ENCODE data around the gene DNAI1. TPM values are rescaled to one million over a fixed set of nuclear protein-coding genes. Genes with fewer than 3 reads are reported as not detected.

The DNAI1 gene
- polyA plus RNA-seq, 2 of the 4 experiments (the other 2 are of a cell fraction) = 0.27 to 0.40 TPM

DNA sequence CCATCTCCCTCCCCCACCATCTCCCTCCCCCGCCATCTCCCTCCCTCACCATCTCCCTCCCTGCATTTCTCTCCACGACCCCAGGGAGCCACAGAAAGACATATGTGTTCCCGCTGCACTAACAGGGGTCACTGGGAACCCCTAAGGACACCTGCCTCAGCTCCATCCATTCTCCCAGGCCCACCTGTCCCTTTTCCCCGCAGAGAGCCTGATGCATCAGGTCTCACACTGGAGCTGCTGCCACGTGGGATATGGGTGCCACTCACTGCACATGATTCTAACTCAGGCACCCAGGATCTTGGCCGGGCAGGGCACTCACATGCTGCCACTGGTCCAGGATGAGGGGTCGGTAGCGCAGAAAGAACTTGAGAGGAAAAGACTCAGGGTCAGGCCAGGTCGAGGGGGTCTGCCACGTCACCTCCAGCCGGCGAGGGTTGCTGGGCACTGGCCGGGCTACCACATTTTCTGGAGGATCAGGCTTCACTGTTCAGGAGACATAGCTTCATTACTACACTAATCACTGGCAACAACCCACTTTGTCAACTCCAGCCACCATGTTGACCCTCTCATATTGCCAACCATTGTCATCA is 97.4 kb downstream of the DNAI1 start:
- 53% methylated on average over 12 of the region's 13 CpGs for WGBS (ENCODE audit: missing lambda C conversion rate)
- DNase-seq (ENCODE audit: low read depth in 1 of 2, low spot score in 1 of 2) (no peak), FAIRE-seq (no peak), ATAC-seq (no peak)
- Histone ChIP-seq H3K4me3 (no peak overlapping the region), H3K9me3 (no peaks in the 10 kb centered on the region), H3K27ac (no peak overlapping the region), H3K4me1 (peaks cover 11% of the 10 kb centered on the region), H3K4me2 (no peak overlapping the region)
- POLR2A ChIA-PET = no interaction called here
- TF ChIP-seq, protein P1, sequence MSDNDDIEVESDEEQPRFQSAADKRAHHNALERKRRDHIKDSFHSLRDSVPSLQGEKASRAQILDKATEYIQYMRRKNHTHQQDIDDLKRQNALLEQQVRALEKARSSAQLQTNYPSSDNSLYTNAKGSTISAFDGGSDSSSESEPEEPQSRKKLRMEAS (IDR thresholded peaks at IDR 0.05) = no peak
- TF ChIP-seq JUN (IDR thresholded peaks at IDR 0.05) = no peak
- TF ChIP-seq, protein P2, sequence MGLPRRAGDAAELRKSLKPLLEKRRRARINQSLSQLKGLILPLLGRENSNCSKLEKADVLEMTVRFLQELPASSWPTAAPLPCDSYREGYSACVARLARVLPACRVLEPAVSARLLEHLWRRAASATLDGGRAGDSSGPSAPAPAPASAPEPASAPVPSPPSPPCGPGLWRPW (IDR thresholded peaks at IDR 0.05) = no peak
- TF ChIP-seq MAFK (IDR thresholded peaks at IDR 0.05; ENCODE audit: partially characterized antibody) = no peak
- no peak for TF ChIP-seq NPAS2 (CRISPR knock-in tag; IDR thresholded peaks at IDR 0.05; ENCODE audit: borderline replicate concordance)
- TF ChIP-seq, protein P3, sequence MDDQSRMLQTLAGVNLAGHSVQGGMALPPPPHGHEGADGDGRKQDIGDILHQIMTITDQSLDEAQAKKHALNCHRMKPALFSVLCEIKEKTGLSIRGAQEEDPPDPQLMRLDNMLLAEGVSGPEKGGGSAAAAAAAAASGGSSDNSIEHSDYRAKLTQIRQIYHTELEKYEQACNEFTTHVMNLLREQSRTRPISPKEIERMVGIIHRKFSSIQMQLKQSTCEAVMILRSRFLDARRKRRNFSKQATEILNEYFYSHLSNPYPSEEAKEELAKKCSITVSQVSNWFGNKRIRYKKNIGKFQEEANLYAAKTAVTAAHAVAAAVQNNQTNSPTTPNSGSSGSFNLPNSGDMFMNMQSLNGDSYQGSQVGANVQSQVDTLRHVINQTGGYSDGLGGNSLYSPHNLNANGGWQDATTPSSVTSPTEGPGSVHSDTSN (IDR thresholded peaks at IDR 0.05) = no peak
- TF ChIP-seq RFX5 (IDR thresholded peaks at IDR 0.05) = no peak
- no peak for TF ChIP-seq NFE2L2 (conservative IDR thresholded peaks at IDR 0.05; ENCODE audit: low read length)
- CTCF ChIA-PET = interaction anchor here (0.6 to 6.6 kb wide), 7 partner anchors 9 to 152 kb away, joined by 3 to 57 read pairs (median 5); no protein-coding TSS in a partner anchor

DNA sequence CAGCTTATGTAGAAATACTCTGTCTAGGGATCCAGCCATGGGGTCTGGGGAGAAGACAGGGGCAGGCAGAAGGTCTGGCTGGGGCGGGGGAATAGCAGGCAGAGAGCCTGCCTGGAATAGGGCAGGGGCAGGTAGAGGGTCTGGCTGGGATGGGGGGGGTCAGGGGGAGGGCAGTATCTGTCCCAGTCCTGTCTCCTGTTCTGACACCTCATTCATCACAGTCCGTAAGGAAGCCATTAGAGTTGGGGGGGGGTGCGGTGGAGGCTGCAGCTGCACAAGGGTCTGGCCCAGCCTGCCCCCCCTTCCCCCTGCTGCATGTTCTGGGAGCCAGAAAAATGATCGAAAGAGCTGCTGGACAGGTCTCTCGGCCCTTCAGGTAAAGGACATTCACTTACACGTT is 98.3 kb downstream of the DNAI1 start:
- H3K4me2 ChIP-seq = no peak overlapping the region
- no peak overlapping the region for H3K27ac ChIP-seq
- DNase-seq (ENCODE audit: low read depth in 1 of 2, low spot score in 1 of 2) (no peak), ATAC-seq (no peak), FAIRE-seq (no peak)
- H3K4me3 ChIP-seq = no peak overlapping the region
- 36% methylated on average over 4 of the region's 6 CpGs for WGBS (ENCODE audit: missing lambda C conversion rate)
- H3K9me3 ChIP-seq = no peaks in the 10 kb centered on the region
- TF ChIP-seq, protein P4, sequence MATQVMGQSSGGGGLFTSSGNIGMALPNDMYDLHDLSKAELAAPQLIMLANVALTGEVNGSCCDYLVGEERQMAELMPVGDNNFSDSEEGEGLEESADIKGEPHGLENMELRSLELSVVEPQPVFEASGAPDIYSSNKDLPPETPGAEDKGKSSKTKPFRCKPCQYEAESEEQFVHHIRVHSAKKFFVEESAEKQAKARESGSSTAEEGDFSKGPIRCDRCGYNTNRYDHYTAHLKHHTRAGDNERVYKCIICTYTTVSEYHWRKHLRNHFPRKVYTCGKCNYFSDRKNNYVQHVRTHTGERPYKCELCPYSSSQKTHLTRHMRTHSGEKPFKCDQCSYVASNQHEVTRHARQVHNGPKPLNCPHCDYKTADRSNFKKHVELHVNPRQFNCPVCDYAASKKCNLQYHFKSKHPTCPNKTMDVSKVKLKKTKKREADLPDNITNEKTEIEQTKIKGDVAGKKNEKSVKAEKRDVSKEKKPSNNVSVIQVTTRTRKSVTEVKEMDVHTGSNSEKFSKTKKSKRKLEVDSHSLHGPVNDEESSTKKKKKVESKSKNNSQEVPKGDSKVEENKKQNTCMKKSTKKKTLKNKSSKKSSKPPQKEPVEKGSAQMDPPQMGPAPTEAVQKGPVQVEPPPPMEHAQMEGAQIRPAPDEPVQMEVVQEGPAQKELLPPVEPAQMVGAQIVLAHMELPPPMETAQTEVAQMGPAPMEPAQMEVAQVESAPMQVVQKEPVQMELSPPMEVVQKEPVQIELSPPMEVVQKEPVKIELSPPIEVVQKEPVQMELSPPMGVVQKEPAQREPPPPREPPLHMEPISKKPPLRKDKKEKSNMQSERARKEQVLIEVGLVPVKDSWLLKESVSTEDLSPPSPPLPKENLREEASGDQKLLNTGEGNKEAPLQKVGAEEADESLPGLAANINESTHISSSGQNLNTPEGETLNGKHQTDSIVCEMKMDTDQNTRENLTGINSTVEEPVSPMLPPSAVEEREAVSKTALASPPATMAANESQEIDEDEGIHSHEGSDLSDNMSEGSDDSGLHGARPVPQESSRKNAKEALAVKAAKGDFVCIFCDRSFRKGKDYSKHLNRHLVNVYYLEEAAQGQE (IDR thresholded peaks at IDR 0.05) = no peak
- TF ChIP-seq, protein P5, sequence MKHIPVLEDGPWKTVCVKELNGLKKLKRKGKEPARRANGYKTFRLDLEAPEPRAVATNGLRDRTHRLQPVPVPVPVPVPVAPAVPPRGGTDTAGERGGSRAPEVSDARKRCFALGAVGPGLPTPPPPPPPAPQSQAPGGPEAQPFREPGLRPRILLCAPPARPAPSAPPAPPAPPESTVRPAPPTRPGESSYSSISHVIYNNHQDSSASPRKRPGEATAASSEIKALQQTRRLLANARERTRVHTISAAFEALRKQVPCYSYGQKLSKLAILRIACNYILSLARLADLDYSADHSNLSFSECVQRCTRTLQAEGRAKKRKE (CRISPR knock-in tag; IDR thresholded peaks at IDR 0.05; ENCODE audit: low read depth) = no peak
- TF ChIP-seq RARB (CRISPR knock-in tag; IDR thresholded peaks at IDR 0.05) (no peak), HEYL (CRISPR knock-in tag; IDR thresholded peaks at IDR 0.05) (no peak)
- TF ChIP-seq, protein P6, sequence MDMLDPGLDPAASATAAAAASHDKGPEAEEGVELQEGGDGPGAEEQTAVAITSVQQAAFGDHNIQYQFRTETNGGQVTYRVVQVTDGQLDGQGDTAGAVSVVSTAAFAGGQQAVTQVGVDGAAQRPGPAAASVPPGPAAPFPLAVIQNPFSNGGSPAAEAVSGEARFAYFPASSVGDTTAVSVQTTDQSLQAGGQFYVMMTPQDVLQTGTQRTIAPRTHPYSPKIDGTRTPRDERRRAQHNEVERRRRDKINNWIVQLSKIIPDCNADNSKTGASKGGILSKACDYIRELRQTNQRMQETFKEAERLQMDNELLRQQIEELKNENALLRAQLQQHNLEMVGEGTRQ (IDR thresholded peaks at IDR 0.05) = no peak
- ChIA-PET CTCF (interaction anchor here (1.3 to 6.6 kb wide), 3 partner anchors 9 to 153 kb away, joined by 3 to 57 read pairs (median 56); no protein-coding TSS in a partner anchor), POLR2A (no interaction called here)
- H3K4me1 ChIP-seq = peaks cover 11% of the 10 kb centered on the region
